H1 (cell line): Measurements from ENCODE around the gene MMP12. TPM values are rescaled to one million over a fixed set of nuclear protein-coding genes. Genes with fewer than 3 reads are reported as not detected.

Experiments used
- CTCF ChIA-PET: fragments of 300-600 bp; sonication (Branson Sonifier 250); formaldehyde crosslinking; loops from one replicate; lab custom pipeline; 2021; ENCODE audit not compliant: partially characterized antibody; lab: Charles Lee
- POLR2A ChIA-PET: fragments of 300-600 bp; sonication (Branson Sonifier 250); formaldehyde crosslinking; loops from one replicate; lab custom pipeline; 2021; ENCODE audit warnings: inconsistent platforms; ENCODE audit not compliant: partially characterized antibody; lab: Charles Lee
- DNase-seq, 2 experiments: peaks; one replicate each; pipeline versions ENCODE4 v3.0.0 to v3.0.0-alpha.2; 2010 to 2022; ENCODE audit warnings: low spot score in 2 of 2, low read depth in 1 of 2, mixed read lengths in 1 of 2
- FAIRE-seq: peaks from 2 replicates; lab custom pipeline; 2011; peaks lifted over from hg19 to GRCh38; lab: Jason Lieb, UNC
- H2AFZ ChIP-seq: 2 replicates; pipeline ENCODE4 v1.8.1; 2012; ENCODE audit warnings: low read length, inconsistent platforms
- H2AK5ac ChIP-seq: 2 replicates; pipeline ENCODE4 v1.6.1; 2013; ENCODE audit warnings: low read depth, low read length
- H2BK120ac ChIP-seq: replicated peaks from 2 replicates; pipeline ENCODE3; 2013; ENCODE audit warnings: low read depth, low read length, inconsistent platforms
- H2BK12ac ChIP-seq: 2 replicates; pipeline ENCODE4 v1.6.1; 2013; ENCODE audit warnings: low read depth, low read length
- H2BK15ac ChIP-seq: 2 replicates; pipeline ENCODE4 v1.6.1; 2013; ENCODE audit warnings: low read length
- H2BK20ac ChIP-seq: 2 replicates; pipeline ENCODE4 v1.6.1; 2013; ENCODE audit warnings: low read length
- H2BK5ac ChIP-seq: 2 replicates; pipeline ENCODE4 v1.6.1; 2013; ENCODE audit warnings: low read depth, low read length
- H3K14ac ChIP-seq: 2 replicates; pipeline ENCODE4 v1.6.1; 2013; ENCODE audit warnings: inconsistent platforms; ENCODE audit not compliant: insufficient read length
- H3K18ac ChIP-seq: 2 replicates; pipeline ENCODE4 v1.6.1; 2013; ENCODE audit warnings: low read length; ENCODE audit errors: extremely low read depth
- H3K23ac ChIP-seq: 2 replicates; pipeline ENCODE4 v1.6.1; 2013; ENCODE audit warnings: inconsistent platforms; ENCODE audit not compliant: insufficient read length
- H3K23me2 ChIP-seq: 2 replicates; pipeline ENCODE4 v1.6.1; 2013; ENCODE audit warnings: low read depth, low read length
- H3K27ac ChIP-seq: 2 replicates; pipeline ENCODE4 v1.6.1; 2011; ENCODE audit warnings: low read depth, low read length, inconsistent platforms
- H3K27me3 ChIP-seq, 4 experiments: replicated peaks in 1 of 4; 1 replicate in 1 of 4; 2 replicates in 3 of 4; pipeline versions ENCODE4 v1.6.1 to v1.8.1; 2011 to 2013; ENCODE audit warnings: low read length in 3 of 4, mild to moderate bottlenecking in 3 of 4, inconsistent platforms in 2 of 4, mixed read lengths in 2 of 4, moderate library complexity in 1 of 4; ENCODE audit not compliant: control insufficient read depth in 3 of 4, insufficient read depth in 3 of 4; ENCODE audit errors: extremely low read depth in 1 of 4
- H3K36me3 ChIP-seq, 4 experiments: 2 replicates each; pipeline versions ENCODE4 v1.6.1 to v1.8.1; 2011 to 2013; ENCODE audit warnings: mild to moderate bottlenecking in 4 of 4, low read length in 3 of 4, moderate library complexity in 2 of 4, control low read depth in 1 of 4, inconsistent platforms in 1 of 4; ENCODE audit not compliant: insufficient read depth in 4 of 4, control insufficient read depth in 2 of 4
- H3K4ac ChIP-seq: replicated peaks from 2 replicates; pipeline ENCODE3; 2013; ENCODE audit warnings: low read length, low read depth, mixed read lengths, inconsistent platforms; ENCODE audit not compliant: insufficient read length
- H3K4me1 ChIP-seq, 4 experiments: replicated peaks in 1 of 4; 1 replicate in 1 of 4; 2 replicates in 3 of 4; pipeline versions ENCODE4 v1.6.1 to v1.8.1; 2011 to 2013; ENCODE audit warnings: low read length in 3 of 4, inconsistent platforms in 2 of 4, mixed read lengths in 1 of 4; ENCODE audit not compliant: insufficient read depth in 4 of 4, control insufficient read depth in 3 of 4
- H3K4me2 ChIP-seq, 2 experiments: 2 replicates each; pipeline versions ENCODE4 v1.6.1 to v1.8.1; 2011 to 2013; ENCODE audit warnings: low read depth in 2 of 2, low read length in 2 of 2, control low read depth in 1 of 2, inconsistent platforms in 1 of 2, mild to moderate bottlenecking in 1 of 2; ENCODE audit not compliant: insufficient read depth in 1 of 2
- H3K4me3 ChIP-seq, 4 experiments: fragments of 200-600, 300-600 bp in 1 of 4; sonication (generic), shearing (Covaris generic), sonication (Bioruptor Twin) in 1 of 4; 2 replicates each; pipeline versions ENCODE4 v1.5.1 to v1.8.1; 2011 to 2016; ENCODE audit warnings: low read length in 4 of 4, low read depth in 3 of 4, control low read depth in 2 of 4, inconsistent platforms in 2 of 4, mild to moderate bottlenecking in 2 of 4, mixed read lengths in 1 of 4, moderate library complexity in 1 of 4; ENCODE audit not compliant: insufficient read depth in 2 of 4; ENCODE audit errors: extremely low read depth in 1 of 4
- H3K56ac ChIP-seq: replicated peaks from 2 replicates; pipeline ENCODE3; 2013; ENCODE audit warnings: low read depth, mild to moderate bottlenecking, mixed read lengths, low read length, inconsistent platforms; ENCODE audit not compliant: insufficient read length
- H3K79me1 ChIP-seq: 2 replicates; pipeline ENCODE4 v1.6.1; 2013; ENCODE audit warnings: low read depth, low read length, control low read depth
- H3K79me2 ChIP-seq, 2 experiments: 2 replicates each; pipeline versions ENCODE4 v1.6.1 to v1.8.1; 2012 to 2013; ENCODE audit warnings: low read length in 2 of 2, mild to moderate bottlenecking in 2 of 2, inconsistent platforms in 1 of 2; ENCODE audit not compliant: insufficient read depth in 2 of 2, control insufficient read depth in 1 of 2
- H3K9ac ChIP-seq, 4 experiments: replicated peaks in 1 of 4; 1 replicate in 1 of 4; 2 replicates in 3 of 4; pipeline versions ENCODE4 v1.6.1 to v1.8.1; 2011 to 2013; ENCODE audit warnings: low read depth in 3 of 4, low read length in 3 of 4, control low read depth in 2 of 4, mild to moderate bottlenecking in 2 of 4, moderate library complexity in 2 of 4, inconsistent platforms in 1 of 4; ENCODE audit errors: extremely low read depth in 1 of 4
- H3K9me3 ChIP-seq, 2 experiments: 2 replicates each; pipeline versions ENCODE4 v1.6.1 to v1.8.1; 2012 to 2013; ENCODE audit warnings: mild to moderate bottlenecking in 2 of 2, moderate library complexity in 2 of 2, control low read depth in 1 of 2, inconsistent platforms in 1 of 2, low read depth in 1 of 2, low read length in 1 of 2, mixed read lengths in 1 of 2; ENCODE audit not compliant: insufficient read depth in 2 of 2
- H4K20me1 ChIP-seq, 2 experiments: replicated peaks in 1 of 2; 2 replicates each; pipeline versions ENCODE3 to v1.8.1; 2011 to 2013; ENCODE audit warnings: inconsistent platforms in 2 of 2, low read length in 2 of 2, mild to moderate bottlenecking in 1 of 2; ENCODE audit not compliant: insufficient read depth in 2 of 2, control insufficient read depth in 1 of 2
- H4K5ac ChIP-seq: 2 replicates; pipeline ENCODE4 v1.6.1; 2013; ENCODE audit warnings: low read length, low read depth, mixed read lengths, inconsistent platforms; ENCODE audit not compliant: insufficient read length
- H4K8ac ChIP-seq: 2 replicates; pipeline ENCODE4 v1.8.0; 2013; ENCODE audit warnings: mild to moderate bottlenecking, moderate library complexity, low read length, inconsistent platforms; ENCODE audit not compliant: insufficient read depth; ENCODE audit errors: extremely low read depth
- H4K91ac ChIP-seq: replicated peaks from 2 replicates; pipeline ENCODE3; 2013; ENCODE audit warnings: low read length, mixed read lengths, inconsistent platforms; ENCODE audit not compliant: insufficient read length
- GABPA ChIP-seq: IDR thresholded peaks from 2 replicates; pipeline ENCODE4 v1.6.1; 2011; ENCODE audit warnings: mild to moderate bottlenecking, low read length, moderate library complexity, borderline replicate concordance; ENCODE audit not compliant: insufficient read depth
- KDM1A ChIP-seq: fragments of 200-600, 300-600 bp; sonication (generic); IDR thresholded peaks from 2 replicates; pipeline ENCODE4 v1.7.1; 2016; ENCODE audit warnings: mild to moderate bottlenecking, low read length, borderline replicate concordance
- KDM4A ChIP-seq: IDR thresholded peaks from one replicate; pipeline ENCODE4 v1.7.1; 2012; ENCODE audit warnings: low read depth, mild to moderate bottlenecking, moderate library complexity, low read length, inconsistent platforms; ENCODE audit not compliant: severe bottlenecking
- RFX5 ChIP-seq: IDR thresholded peaks from 2 replicates; pipeline ENCODE4 v1.6.1; 2011; ENCODE audit warnings: low read depth, low read length, improper control_type of control experiment, borderline replicate concordance
- SIRT6 ChIP-seq: IDR thresholded peaks from one replicate; pipeline ENCODE4 v1.7.1; 2012; ENCODE audit warnings: low read length, inconsistent platforms
- WGBS, 2 experiments: shearing (Covaris generic) in 1 of 2; methylation state at CpG; one replicate each; pipeline versions ENCODE4 v1.1.6 to v1.1.7; 2013 to 2015; ENCODE audit warnings: low lambda C conversion rate in 2 of 2, mixed read lengths in 2 of 2, inconsistent platforms in 1 of 2, low coverage in 1 of 2, missing lambda C conversion rate in 1 of 2; ENCODE audit not compliant: insufficient replicate concordance in 2 of 2, insufficient coverage in 1 of 2, insufficient read length in 1 of 2; ENCODE audit errors: extremely low coverage in 1 of 2, missing lambda C conversion rate in 1 of 2; 5-methylcytosine and 5-hydroxymethylcytosine counted together
- polyA plus RNA-seq, 7 experiments: library from polyadenylated mRNA; depleted of rRNA in 3 of 7; stranded (reverse) in 5 of 7; unstranded in 2 of 7; fragments of >200 nt in 5 of 7; fragments of 200-250 nt in 2 of 7; gene quantifications; 1 replicate in 5 of 7; 2 replicates in 1 of 7; 4 replicates in 1 of 7; pipeline versions ENCODE4 v1.2.1 to v1.2.3, GENCODE V29; 2011 to 2013; ENCODE audit warnings: missing spikeins in 2 of 7, mixed read lengths in 2 of 7
- total RNA-seq: library from RNA; stranded (reverse); fragmentation: NEBNext Ultra II Directional; extraction: Animal tissue kit (Norgen Biotek cat#: 25700); gene quantifications from 2 replicates; pipeline ENCODE4 v1.2.1, GENCODE V29; 2021

The MMP12 gene
- total and polyA plus RNA-seq, 2 of the 8 experiments (the other 6 are each of a cell fraction or from before 2014, with no cell fraction given), result not detected

- no peak overlapping the region for H2BK15ac ChIP-seq
- no peaks in the 10 kb centered on the region for H3K79me1 ChIP-seq
- FAIRE-seq (no peak), DNase-seq (no peak)
- H3K4me3 ChIP-seq, result no peak overlapping the region
- no peak overlapping the region for H3K14ac ChIP-seq
- H3K4ac ChIP-seq, result no peak overlapping the region
- no peak overlapping the region for H3K23ac ChIP-seq
- no peak overlapping the region for H2AK5ac ChIP-seq
- ChIA-PET CTCF (interaction anchor here (2.2 kb wide), 1 partner anchor 14 kb away, joined by 10 read pairs; no protein-coding TSS in a partner anchor), POLR2A (no interaction called here)
- H3K18ac ChIP-seq, result no peak overlapping the region
- no peak overlapping the region for H3K27ac ChIP-seq
- no peaks in the 10 kb centered on the region for H3K4me1 ChIP-seq
- no peak overlapping the region for H2BK20ac ChIP-seq
- WGBS, 2 experiments, result 97% methylated on average over 2 of the region's 2 CpGs; no CpG with 5 or more reads in 1 of the 2 experiments
- H3K9me3 ChIP-seq, result 0 out of 4 replicates have a peak, but pooled peaks cover 0 to 3% of the 10 kb centered on the region in 2 experiments
- no peak overlapping the region for H2AFZ ChIP-seq
- H4K91ac ChIP-seq, result no peak overlapping the region
- no peak overlapping the region for H2BK12ac ChIP-seq
- H2BK5ac ChIP-seq, result no peak overlapping the region
- H4K5ac ChIP-seq, result no peak overlapping the region
- no peak overlapping the region for H4K8ac ChIP-seq
- no peaks in the 10 kb centered on the region for H3K27me3 ChIP-seq
- H3K4me2 ChIP-seq, result no peak overlapping the region
- no peak overlapping the region for H3K9ac ChIP-seq
- H3K36me3 ChIP-seq, result no peaks in the 10 kb centered on the region
- H3K23me2 ChIP-seq, result no peaks in the 10 kb centered on the region
- H3K56ac ChIP-seq, result no peak overlapping the region
- no peaks in the 10 kb centered on the region for H4K20me1 ChIP-seq
- no peaks in the 10 kb centered on the region for H3K79me2 ChIP-seq
- H2BK120ac ChIP-seq, result no peak overlapping the region
- no peak for TF ChIP-seq RFX5
- TF ChIP-seq KDM1A, result no peak
- no peak for TF ChIP-seq SIRT6
- no peak for TF ChIP-seq GABPA
- no peak for TF ChIP-seq KDM4A
These were observed 25.6 kb upstream of the MMP12 start for GRCh38 chr11:102900346-102900745.
